CD8-positive, alpha-beta memory T cell (primary cell): ENCODE measurements around the gene NXPH3. TPM values are rescaled to one million over a fixed set of nuclear protein-coding genes. Genes with fewer than 3 reads are reported as not detected.

Experiments
- CTCF ChIA-PET: fragments of 350-600 bp; sonication (Branson Sonifier 250); formaldehyde crosslinking; loops from one replicate; lab custom pipeline; 2021; ENCODE audit warnings: antibody characterized with exemption; lab: Charles Lee
- POLR2A ChIA-PET: fragments of 350-600 bp; sonication (Branson Sonifier 250); formaldehyde crosslinking; loops from one replicate; lab custom pipeline; 2021; ENCODE audit warnings: antibody characterized with exemption; lab: Charles Lee
- DNase-seq, 5 donors: peaks; one replicate each; pipeline versions ENCODE4 v3.0.0 to v3.0.0-alpha.2; 2020 to 2022; ENCODE audit warnings: mixed read lengths in 1 of 5
- H3K27ac ChIP-seq: one replicate; pipeline ENCODE4 v1.7.0; 2013; ENCODE audit warnings: low read depth, mild to moderate bottlenecking, low read length, moderate library complexity
- H3K27me3 ChIP-seq: 2 replicates; pipeline ENCODE4 v1.7.0; 2013; ENCODE audit warnings: low read length, mild to moderate bottlenecking; ENCODE audit not compliant: insufficient read depth, poor library complexity, severe bottlenecking
- H3K36me3 ChIP-seq: 2 replicates; pipeline ENCODE4 v1.7.0; 2013; ENCODE audit warnings: mild to moderate bottlenecking, low read length, moderate library complexity; ENCODE audit not compliant: insufficient read depth
- H3K4me1 ChIP-seq: 2 replicates; pipeline ENCODE4 v1.7.0; 2013; ENCODE audit warnings: mild to moderate bottlenecking, low read length, moderate library complexity; ENCODE audit not compliant: insufficient read depth
- H3K4me3 ChIP-seq: 2 replicates; pipeline ENCODE4 v1.7.0; 2013; ENCODE audit warnings: mild to moderate bottlenecking, low read length
- H3K9me3 ChIP-seq: 2 replicates; pipeline ENCODE4 v1.7.0; 2013; ENCODE audit warnings: mild to moderate bottlenecking, low read length
- H3K27ac Mint-ChIP-seq, 8 donors: one replicate each; pipeline ENCODE4 v1.8.0; 2020 to 2021; ENCODE audit warnings: mixed read lengths in 8 of 8, mild to moderate bottlenecking in 6 of 8, inconsistent platforms in 3 of 8, moderate library complexity in 3 of 8
- H3K27me3 Mint-ChIP-seq, 2 donors: one replicate each; pipeline ENCODE4 v1.8.0; 2020 to 2021; ENCODE audit warnings: mixed read lengths in 2 of 2, mild to moderate bottlenecking in 1 of 2, moderate library complexity in 1 of 2
- H3K36me3 Mint-ChIP-seq, 3 donors: one replicate each; pipeline ENCODE4 v1.8.0; 2020 to 2021; ENCODE audit warnings: mixed read lengths in 3 of 3, inconsistent platforms in 1 of 3, mild to moderate bottlenecking in 1 of 3
- H3K4me1 Mint-ChIP-seq, 3 donors: one replicate each; pipeline ENCODE4 v1.8.0; 2020 to 2021; ENCODE audit warnings: mixed read lengths in 3 of 3, inconsistent platforms in 1 of 3, mild to moderate bottlenecking in 1 of 3
- H3K4me3 Mint-ChIP-seq, 7 donors: one replicate each; pipeline ENCODE4 v1.8.0; 2020 to 2021; ENCODE audit warnings: mixed read lengths in 7 of 7, mild to moderate bottlenecking in 6 of 7, moderate library complexity in 4 of 7, inconsistent platforms in 2 of 7
- H3K9me3 Mint-ChIP-seq, 5 donors: one replicate each; pipeline ENCODE4 v1.8.0; 2020 to 2022; ENCODE audit warnings: mixed read lengths in 5 of 5, mild to moderate bottlenecking in 3 of 5, moderate library complexity in 2 of 5, inconsistent platforms in 1 of 5
- polyA plus RNA-seq: library from polyadenylated mRNA; unstranded; fragments of 300-500 nt; fragmentation: Illumina TruSeq; gene quantifications from one replicate; pipeline ENCODE4 v1.2.3, GENCODE V29; 2021
- total RNA-seq, 2 experiments: library from RNA; stranded (reverse); gene quantifications; one replicate each; pipeline ENCODE4 v1.2.3, GENCODE V29; 2021

The NXPH3 gene
- total and polyA plus RNA-seq, 3 experiments from 2014 or later: 0.31 to 0.44 TPM; not detected in 1

GRCh38 chr17:49579522-49579921 lies 3.9 kb downstream of the NXPH3 start:
- Mint-ChIP-seq H3K36me3 (no peaks in the 10 kb centered on the region), H3K4me1 (peaks cover 0 to 21% (median 7%) of the 10 kb centered on the region in 3 donors), H3K27me3 (peaks cover 28 to 35% of the 10 kb centered on the region in 2 donors), H3K27ac (no peak overlapping the region), H3K4me3 (no peak overlapping the region), H3K9me3 (no peaks in the 10 kb centered on the region)
- no peak overlapping the region for H3K27ac ChIP-seq
- H3K36me3 ChIP-seq: no peaks in the 10 kb centered on the region
- H3K4me3 ChIP-seq: no peak overlapping the region
- H3K27me3 ChIP-seq: peaks cover 21% of the 10 kb centered on the region
- no peak for DNase-seq
- CTCF ChIA-PET: interaction anchor here (2.5 kb wide), 1 partner anchor 9 kb away, joined by 14 read pairs; no protein-coding TSS in a partner anchor
- POLR2A ChIA-PET: no interaction called here
- no peaks in the 10 kb centered on the region for H3K9me3 ChIP-seq
- peaks cover 12% of the 10 kb centered on the region for H3K4me1 ChIP-seq

- no peaks in the 10 kb centered on the region for H3K9me3 ChIP-seq
- H3K4me3 ChIP-seq: no peak overlapping the region
- no peak overlapping the region for H3K27ac ChIP-seq
- ChIA-PET POLR2A (no interaction called here), CTCF (interaction anchor here (0.6 to 2.5 kb wide), 3 partner anchors 10 to 33 kb away, joined by 3 to 14 read pairs (median 3); no protein-coding TSS in a partner anchor)
- peaks cover 9% of the 10 kb centered on the region for H3K4me1 ChIP-seq
- no peaks in the 10 kb centered on the region for H3K36me3 ChIP-seq
- Mint-ChIP-seq H3K4me3 (no peak overlapping the region), H3K27me3 (peaks cover 22 to 31% of the 10 kb centered on the region in 2 donors), H3K4me1 (peaks cover 0 to 18% (median 7%) of the 10 kb centered on the region in 3 donors), H3K36me3 (no peaks in the 10 kb centered on the region), H3K9me3 (no peaks in the 10 kb centered on the region), H3K27ac (no peak overlapping the region)
- no peak for DNase-seq
- peaks cover 14% of the 10 kb centered on the region for H3K27me3 ChIP-seq
Measured at GRCh38 chr17:49580055-49580721, 4.5 kb downstream of the NXPH3 start.

DNA sequence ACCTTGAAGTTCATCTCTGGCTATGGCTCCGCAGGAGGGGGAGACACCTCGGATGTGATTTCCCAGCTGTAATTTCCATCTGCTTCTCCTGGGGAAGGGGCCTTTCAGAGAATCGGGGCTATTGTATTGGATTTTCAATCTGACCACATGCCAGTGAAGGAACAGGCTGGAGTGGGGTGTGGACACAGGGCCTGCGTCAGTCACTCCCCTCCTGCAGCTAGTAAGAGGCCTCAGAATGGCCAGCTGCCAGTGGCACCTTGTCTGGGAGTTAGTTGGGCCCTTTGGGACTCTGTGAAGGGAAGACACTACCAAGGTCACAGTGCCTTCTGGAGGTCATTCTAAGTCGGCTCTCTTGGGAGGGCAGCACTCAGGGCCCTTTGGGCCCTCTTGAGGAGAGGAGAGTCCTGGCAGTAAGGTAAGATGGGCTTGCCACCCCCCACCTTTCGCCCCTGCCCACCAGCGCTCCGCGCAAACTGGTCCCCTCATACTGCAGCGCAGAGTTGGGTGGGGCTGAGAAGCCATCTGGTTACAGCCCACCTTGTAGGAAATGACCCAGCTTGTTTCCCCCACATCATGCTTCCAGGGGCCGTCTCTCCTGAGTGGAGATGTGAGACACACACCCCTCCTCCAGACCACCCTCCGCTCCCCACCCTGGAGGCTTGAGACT lies 5.4 kb downstream of the NXPH3 start:
- Histone ChIP-seq H3K27me3 (peaks cover 12% of the 10 kb centered on the region), H3K9me3 (no peaks in the 10 kb centered on the region), H3K4me3 (no peak overlapping the region), H3K27ac (no peak overlapping the region), H3K4me1 (peaks cover 4% of the 10 kb centered on the region), H3K36me3 (no peaks in the 10 kb centered on the region)
- Mint-ChIP-seq H3K9me3 (no peaks in the 10 kb centered on the region), H3K4me3 (no peak overlapping the region), H3K36me3 (no peaks in the 10 kb centered on the region), H3K27me3 (peaks cover 17 to 26% of the 10 kb centered on the region in 2 donors), H3K27ac (no peak overlapping the region), H3K4me1 (peaks cover 0 to 13% (median 7%) of the 10 kb centered on the region in 3 donors)
- no peak for DNase-seq
- ChIA-PET CTCF (interaction anchor here (0.6 to 0.7 kb wide), 2 partner anchors 16 to 32 kb away, joined by 3 read pairs; no protein-coding TSS in a partner anchor), POLR2A (no interaction called here)

- Mint-ChIP-seq H3K9me3 (no peaks in the 10 kb centered on the region), H3K4me1 (peaks cover 0 to 10% (median 7%) of the 10 kb centered on the region in 3 donors), H3K27ac (peak overlapping the region in 1 of 8 donors; percentile 90), H3K4me3 (no peak overlapping the region), H3K36me3 (no peaks in the 10 kb centered on the region), H3K27me3 (peaks cover 14 to 25% of the 10 kb centered on the region in 2 donors)
- H3K27ac ChIP-seq: no peak overlapping the region
- CTCF ChIA-PET: no interaction called here
- no peaks in the 10 kb centered on the region for H3K4me1 ChIP-seq
- H3K27me3 ChIP-seq: peaks cover 12% of the 10 kb centered on the region
- POLR2A ChIA-PET: no interaction called here
- H3K36me3 ChIP-seq: no peaks in the 10 kb centered on the region
- DNase-seq: no peak
- no peaks in the 10 kb centered on the region for H3K9me3 ChIP-seq
- no peak overlapping the region for H3K4me3 ChIP-seq
Measured at GRCh38 chr17:49581648-49581998, 6.0 kb downstream of the NXPH3 start.

- ChIA-PET CTCF (interaction anchor here (0.8 kb wide), 1 partner anchor 12 kb away, joined by 3 read pairs; no protein-coding TSS in a partner anchor), POLR2A (no interaction called here)
- Histone ChIP-seq H3K4me3 (no peak overlapping the region), H3K36me3 (no peaks in the 10 kb centered on the region), H3K4me1 (no peaks in the 10 kb centered on the region), H3K9me3 (no peaks in the 10 kb centered on the region), H3K27me3 (peaks cover 11% of the 10 kb centered on the region), H3K27ac (no peak overlapping the region)
- no peak for DNase-seq
- no peaks in the 10 kb centered on the region for H3K36me3 Mint-ChIP-seq
- H3K4me1 Mint-ChIP-seq: peaks cover 0 to 6% (median 5%) of the 10 kb centered on the region in 3 donors
- H3K9me3 Mint-ChIP-seq: no peaks in the 10 kb centered on the region
- H3K27me3 Mint-ChIP-seq: peaks cover 12 to 20% of the 10 kb centered on the region in 2 donors
- peak overlapping the region in 1 of 8 donors; percentile 90 for H3K27ac Mint-ChIP-seq
- no peak overlapping the region for H3K4me3 Mint-ChIP-seq
Measured at GRCh38 chr17:49582055-49582722, 6.5 kb downstream of the NXPH3 start.

DNA sequence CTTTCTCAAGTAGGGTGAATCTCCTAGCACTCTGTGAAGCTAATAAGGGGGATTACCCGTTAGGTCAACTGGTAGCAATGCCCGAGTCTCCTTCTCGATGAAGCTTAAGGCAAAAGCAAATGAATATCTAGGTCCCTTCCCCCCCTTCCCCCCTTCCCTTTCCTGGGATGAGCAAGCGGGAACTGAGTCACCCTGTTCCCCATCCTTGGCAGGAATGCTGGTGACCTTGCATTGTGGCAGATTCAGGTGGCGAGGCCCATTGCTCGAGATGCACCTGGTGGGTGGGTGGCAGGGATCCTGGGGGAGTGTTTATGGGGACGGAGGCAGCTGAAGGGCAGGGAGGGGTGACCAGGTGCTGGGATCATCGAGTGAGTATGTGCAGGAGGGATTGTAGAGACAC lies 7.1 kb downstream of the NXPH3 start:
- Histone ChIP-seq H3K36me3 (no peaks in the 10 kb centered on the region), H3K27ac (no peak overlapping the region), H3K4me1 (no peaks in the 10 kb centered on the region), H3K4me3 (no peak overlapping the region), H3K9me3 (no peaks in the 10 kb centered on the region), H3K27me3 (peaks cover 5% of the 10 kb centered on the region)
- Mint-ChIP-seq H3K36me3 (no peaks in the 10 kb centered on the region), H3K4me1 (peaks cover 0 to 4% (median 2%) of the 10 kb centered on the region in 3 donors), H3K4me3 (no peak overlapping the region), H3K27me3 (peaks cover 7 to 14% of the 10 kb centered on the region in 2 donors), H3K27ac (no peak overlapping the region), H3K9me3 (no peaks in the 10 kb centered on the region)
- ChIA-PET POLR2A (no interaction called here), CTCF (interaction anchor here (0.8 kb wide), 1 partner anchor 13 kb away, joined by 3 read pairs; no protein-coding TSS in a partner anchor)
- DNase-seq: no peak

GRCh38 chr17:49583226-49583625 lies 7.6 kb downstream of the NXPH3 start:
- Mint-ChIP-seq H3K4me1 (peaks cover 0 to 4% (median 4%) of the 10 kb centered on the region in 3 donors), H3K4me3 (no peak overlapping the region), H3K9me3 (no peaks in the 10 kb centered on the region), H3K27ac (no peak overlapping the region), H3K27me3 (peaks cover 3 to 10% of the 10 kb centered on the region in 2 donors), H3K36me3 (no peaks in the 10 kb centered on the region)
- DNase-seq: no peak
- peaks cover under 1% of the 10 kb centered on the region for H3K27me3 ChIP-seq
- CTCF ChIA-PET: interaction anchor here (0.8 kb wide), 1 partner anchor 13 kb away, joined by 3 read pairs; no protein-coding TSS in a partner anchor
- no peaks in the 10 kb centered on the region for H3K9me3 ChIP-seq
- no peak overlapping the region for H3K4me3 ChIP-seq
- H3K27ac ChIP-seq: no peak overlapping the region
- POLR2A ChIA-PET: no interaction called here
- H3K4me1 ChIP-seq: no peaks in the 10 kb centered on the region
- H3K36me3 ChIP-seq: no peaks in the 10 kb centered on the region
